ENCODE measurements around the gene CUEDC2. TPM values are rescaled to one million over a fixed set of nuclear protein-coding genes. Genes with fewer than 3 reads are reported as not detected.
A peak's percentile ranks its signal among the peaks of the same experiment; 100 is the strongest.

The CUEDC2 gene
- total RNA-seq, 2 experiments from 2014 or later: 63.6 to 68.9 TPM

GRCh38 chr10:102411341-102412255 is 20.8 kb downstream of the CUEDC2 start:
- CTCF ChIA-PET: interaction anchor here (0.8 to 5.6 kb wide), 9 partner anchors 8 to 232 kb away, joined by 3 to 65 read pairs (median 9); partner anchors contain the start of genes CUEDC2 and FBXL15
- Mint-ChIP-seq H3K27me3 (peaks cover 27% of the 10 kb centered on the region), H3K27ac (peak overlapping the region; percentile 44), H3K9me3 (no peaks in the 10 kb centered on the region), H3K4me3 (peak overlapping the region; percentile 59), H3K36me3 (ENCODE audit: low read depth) (peaks cover 2% of the 10 kb centered on the region), H3K4me1 (peaks cover 31% of the 10 kb centered on the region)
- POLR2A ChIA-PET: no interaction called here
- no peak for DNase-seq

GRCh38 chr10:102410429-102411073 is 21.8 kb downstream of the CUEDC2 start:
- H3K27ac Mint-ChIP-seq: no peak overlapping the region
- CTCF ChIA-PET: interaction anchor here (1.0 to 5.6 kb wide), 7 partner anchors 11 to 180 kb away, joined by 3 to 65 read pairs (median 10); partner anchors contain the start of genes CUEDC2, FBXL15 and NFKB2

DNA sequence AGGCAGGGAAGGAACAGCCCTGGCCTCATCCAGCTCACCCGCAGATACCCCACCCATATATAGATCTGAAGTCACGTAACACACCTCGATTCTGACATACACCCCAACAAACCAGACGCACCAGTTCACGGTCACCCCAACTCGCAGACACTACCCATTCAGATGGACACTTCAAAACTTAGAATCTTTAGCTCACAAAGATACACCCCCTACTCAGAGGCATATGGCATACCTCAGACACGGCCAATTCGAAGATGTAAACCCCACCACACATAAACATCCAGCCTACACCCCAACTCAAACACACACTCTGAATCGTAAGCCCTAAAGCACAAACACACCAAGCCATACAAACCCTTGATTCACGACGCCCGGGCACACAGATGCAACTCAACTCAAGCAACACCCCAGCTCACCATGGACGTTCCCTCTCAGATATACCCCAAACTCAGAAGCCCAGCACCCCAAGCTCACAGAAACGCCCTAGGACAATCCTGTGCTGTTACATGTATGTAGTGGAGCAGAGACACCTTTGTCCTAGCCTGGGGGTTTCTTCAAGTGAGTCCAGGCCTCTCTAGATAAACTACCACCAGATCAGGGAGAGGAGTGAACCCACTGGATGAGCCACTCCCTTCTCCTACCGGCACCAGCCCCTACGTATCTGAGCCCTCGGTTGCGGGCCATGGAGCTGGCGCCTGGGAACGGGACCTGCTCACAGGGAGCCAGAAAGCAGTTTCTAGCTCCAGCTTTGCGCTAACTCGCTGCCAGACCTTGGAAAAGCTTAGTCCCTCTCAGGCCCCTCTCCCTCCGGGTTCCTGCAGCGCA is 22.6 kb downstream of the CUEDC2 start:
- Mint-ChIP-seq H3K4me3 (peak overlapping the region; percentile 39), H3K36me3 (ENCODE audit: low read depth) (peaks cover 2% of the 10 kb centered on the region), H3K9me3 (no peaks in the 10 kb centered on the region), H3K27me3 (peaks cover 24% of the 10 kb centered on the region), H3K4me1 (peaks cover 31% of the 10 kb centered on the region), H3K27ac (peak overlapping the region; percentile 22)
- CTCF ChIA-PET: interaction anchor here (1.0 to 5.6 kb wide), 7 partner anchors 11 to 179 kb away, joined by 4 to 65 read pairs (median 10); partner anchors contain the start of genes CUEDC2, FBXL15 and NFKB2
- POLR2A ChIA-PET: interaction anchor here (0.6 kb wide), 1 partner anchor 252 kb away, joined by 3 read pairs; no protein-coding TSS in a partner anchor
- DNase-seq: no peak

More at GRCh38 chr10:102410429-102411073, 21.8 kb downstream of the CUEDC2 start:
- H3K27me3 Mint-ChIP-seq: peaks cover 24% of the 10 kb centered on the region
- no peaks in the 10 kb centered on the region for H3K9me3 Mint-ChIP-seq
- peak; percentile 54 for DNase-seq
- POLR2A ChIA-PET: no interaction called here
- H3K36me3 Mint-ChIP-seq (ENCODE audit: low read depth): peaks cover 2% of the 10 kb centered on the region
- peak overlapping the region; percentile 59 for H3K4me3 Mint-ChIP-seq
- H3K4me1 Mint-ChIP-seq: peaks cover 31% of the 10 kb centered on the region

DNA sequence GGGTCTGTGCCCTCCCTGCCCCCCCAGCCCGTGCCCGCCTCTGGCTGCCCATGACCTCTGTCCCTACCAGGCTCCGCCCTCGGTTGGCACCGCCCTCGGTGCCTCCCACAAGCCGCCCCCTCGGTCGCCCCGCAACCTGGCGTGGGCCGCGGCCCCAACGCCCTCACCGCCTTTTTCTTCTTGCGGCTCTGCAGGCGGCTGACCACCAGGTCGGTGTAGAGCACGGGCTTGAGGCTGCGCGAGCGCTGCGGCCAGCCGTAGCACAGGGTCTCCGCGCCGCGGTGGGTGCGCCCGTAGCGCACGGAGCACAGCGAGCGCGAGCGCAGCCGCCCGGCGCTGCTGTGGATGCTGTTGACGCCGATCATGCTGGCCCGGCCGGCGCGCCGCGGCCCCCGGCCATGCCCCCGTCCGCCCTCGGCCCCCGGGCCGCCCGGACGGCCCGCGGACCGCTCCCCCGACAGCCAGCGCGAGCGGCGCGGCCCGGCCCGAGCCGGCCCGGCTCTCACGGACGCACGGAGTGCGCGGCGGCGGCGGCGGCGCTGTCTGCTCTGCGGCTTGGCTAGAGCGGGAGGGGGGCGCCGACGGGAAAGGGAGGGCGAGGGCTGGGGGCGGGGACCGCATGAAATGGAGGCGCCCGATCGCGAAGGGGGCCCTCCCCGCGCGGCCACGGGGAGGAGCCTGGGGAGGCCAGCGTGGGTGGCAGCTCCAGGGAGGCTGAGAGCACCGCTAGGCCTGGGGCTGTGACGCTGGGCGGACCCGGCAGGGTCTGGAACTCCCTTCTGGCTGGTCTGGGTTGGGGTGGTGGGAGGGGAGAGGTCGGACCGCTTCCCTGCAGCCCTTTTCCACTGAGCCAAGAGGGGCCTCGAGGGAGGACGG is 23.4 kb downstream of the CUEDC2 start:
- no peaks in the 10 kb centered on the region for H3K9me3 Mint-ChIP-seq
- peaks cover 31% of the 10 kb centered on the region for H3K4me1 Mint-ChIP-seq
- ChIA-PET POLR2A (no interaction called here), CTCF (interaction anchor here (1.0 to 5.6 kb wide), 5 partner anchors 10 to 178 kb away, joined by 4 to 65 read pairs (median 33); partner anchors contain the start of genes FBXL15 and NFKB2)
- peaks cover 2% of the 10 kb centered on the region for H3K36me3 Mint-ChIP-seq (ENCODE audit: low read depth)
- H3K27me3 Mint-ChIP-seq: peaks cover 24% of the 10 kb centered on the region
- peak overlapping the region; percentile 44 for H3K4me3 Mint-ChIP-seq
- H3K27ac Mint-ChIP-seq: no peak overlapping the region
- DNase-seq: peak; percentile 51

GRCh38 chr10:102408131-102408727 is 24.1 kb downstream of the CUEDC2 start:
- Mint-ChIP-seq H3K27ac (no peak overlapping the region), H3K9me3 (no peaks in the 10 kb centered on the region), H3K4me1 (peaks cover 29% of the 10 kb centered on the region), H3K36me3 (ENCODE audit: low read depth) (peaks cover 2% of the 10 kb centered on the region), H3K4me3 (peak overlapping the region; percentile 26), H3K27me3 (peaks cover 24% of the 10 kb centered on the region)
- CTCF ChIA-PET: interaction anchor here (4.6 to 5.6 kb wide), 2 partner anchors 12 to 14 kb away, joined by 31 to 39 read pairs; partner anchors contain the start of genes FBXL15 and NFKB2
- no peak for DNase-seq
- POLR2A ChIA-PET: no interaction called here

- ChIA-PET CTCF (interaction anchor here (0.6 to 6.5 kb wide), 5 partner anchors 12 to 262 kb away, joined by 3 to 51 read pairs (median 31); partner anchors contain the start of genes FBXL15 and NFKB2), POLR2A (no interaction called here)
- peaks cover 23% of the 10 kb centered on the region for H3K4me1 Mint-ChIP-seq
- H3K27ac Mint-ChIP-seq: no peak overlapping the region
- no peaks in the 10 kb centered on the region for H3K9me3 Mint-ChIP-seq
- no peak overlapping the region for H3K4me3 Mint-ChIP-seq
- peaks cover 23% of the 10 kb centered on the region for H3K27me3 Mint-ChIP-seq
- no peak for DNase-seq
- H3K36me3 Mint-ChIP-seq (ENCODE audit: low read depth): peaks cover 2% of the 10 kb centered on the region
Measured at GRCh38 chr10:102407425-102408130, 24.8 kb downstream of the CUEDC2 start.

- Mint-ChIP-seq H3K9me3 (no peaks in the 10 kb centered on the region), H3K36me3 (ENCODE audit: low read depth) (peaks cover 2% of the 10 kb centered on the region), H3K27me3 (peaks cover 23% of the 10 kb centered on the region), H3K27ac (no peak overlapping the region), H3K4me3 (no peak overlapping the region), H3K4me1 (peaks cover 22% of the 10 kb centered on the region)
- CTCF ChIA-PET: interaction anchor here (4.6 to 6.5 kb wide), 3 partner anchors 11 to 176 kb away, joined by 31 to 51 read pairs (median 39); partner anchors contain the start of genes FBXL15 and NFKB2
- POLR2A ChIA-PET: no interaction called here
- DNase-seq: no peak
Measured at GRCh38 chr10:102406815-102407214, 25.6 kb downstream of the CUEDC2 start.

GRCh38 chr10:102405632-102406031 is 26.7 kb downstream of the CUEDC2 start:
- no peak overlapping the region for H3K27ac Mint-ChIP-seq
- peaks cover 13% of the 10 kb centered on the region for H3K4me1 Mint-ChIP-seq
- DNase-seq: no peak
- H3K36me3 Mint-ChIP-seq (ENCODE audit: low read depth): peaks cover 5% of the 10 kb centered on the region
- ChIA-PET CTCF (interaction anchor here (0.6 to 6.5 kb wide), 6 partner anchors 10 to 175 kb away, joined by 3 to 51 read pairs (median 18); partner anchors contain the start of genes FBXL15 and NFKB2), POLR2A (no interaction called here)
- no peaks in the 10 kb centered on the region for H3K9me3 Mint-ChIP-seq
- no peak overlapping the region for H3K4me3 Mint-ChIP-seq
- peaks cover 13% of the 10 kb centered on the region for H3K27me3 Mint-ChIP-seq

GRCh38 chr10:102405108-102405571 is 27.2 kb downstream of the CUEDC2 start:
- CTCF ChIA-PET: interaction anchor here (0.6 to 6.5 kb wide), 8 partner anchors 9 to 235 kb away, joined by 3 to 51 read pairs (median 4); partner anchors contain the start of genes FBXL15 and NFKB2
- no peak overlapping the region for H3K27ac Mint-ChIP-seq
- H3K4me1 Mint-ChIP-seq: peaks cover 14% of the 10 kb centered on the region
- no peak overlapping the region for H3K4me3 Mint-ChIP-seq
- peaks cover 10% of the 10 kb centered on the region for H3K36me3 Mint-ChIP-seq (ENCODE audit: low read depth)
- H3K9me3 Mint-ChIP-seq: no peaks in the 10 kb centered on the region
- DNase-seq: no peak
- POLR2A ChIA-PET: no interaction called here
- peaks cover 12% of the 10 kb centered on the region for H3K27me3 Mint-ChIP-seq

DNA sequence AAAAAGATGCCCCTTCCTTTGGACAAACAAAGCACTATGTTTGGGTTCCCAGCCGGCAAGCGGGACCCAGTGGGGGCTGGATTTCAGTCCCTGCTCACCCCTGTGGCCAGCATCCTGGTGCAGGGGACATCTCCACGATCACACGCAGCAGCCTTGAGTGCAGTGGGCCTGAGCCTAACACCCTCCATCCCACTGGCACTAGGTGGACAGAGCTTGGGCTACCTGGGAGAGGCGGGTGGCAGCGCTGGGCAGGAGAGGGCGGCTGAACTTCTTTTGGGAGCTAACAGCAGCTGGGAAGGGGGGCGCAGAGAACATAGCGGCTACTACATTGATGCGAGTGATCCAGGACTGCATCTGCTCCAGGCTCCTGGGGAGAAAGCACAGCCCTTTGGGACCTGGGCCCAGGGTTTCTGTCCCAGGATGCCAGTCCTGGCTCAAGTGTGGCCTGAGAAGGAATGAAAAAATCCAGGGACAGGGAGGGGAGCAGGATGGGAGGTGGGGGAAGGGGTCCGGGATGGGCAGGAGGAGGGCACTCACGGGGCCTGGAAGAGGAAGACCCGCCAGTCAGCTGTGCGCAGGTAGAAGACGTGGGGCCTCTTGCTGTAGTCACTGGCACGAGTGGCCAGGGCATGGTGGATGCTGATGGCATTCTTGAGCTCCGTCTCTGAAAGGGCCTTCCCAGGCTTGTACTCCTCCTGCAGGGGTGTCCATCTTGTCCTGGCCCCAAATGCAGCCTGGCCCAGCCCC is 27.8 kb downstream of the CUEDC2 start:
- no peak overlapping the region for H3K27ac Mint-ChIP-seq
- H3K4me3 Mint-ChIP-seq: no peak overlapping the region
- CTCF ChIA-PET: interaction anchor here (1.0 to 6.5 kb wide), 10 partner anchors 9 to 235 kb away, joined by 3 to 51 read pairs (median 4); partner anchors contain the start of genes FBXL15 and NFKB2

More for the DNA sequence above, 27.8 kb downstream of the CUEDC2 start:
- no peaks in the 10 kb centered on the region for H3K9me3 Mint-ChIP-seq
- POLR2A ChIA-PET: interaction anchor here (0.6 kb wide), 1 partner anchor 288 kb away, joined by 3 read pairs; no protein-coding TSS in a partner anchor
- peaks cover 13% of the 10 kb centered on the region for H3K4me1 Mint-ChIP-seq
- DNase-seq: no peak
- H3K36me3 Mint-ChIP-seq (ENCODE audit: low read depth): peaks cover 13% of the 10 kb centered on the region
- H3K27me3 Mint-ChIP-seq: peaks cover 6% of the 10 kb centered on the region

Measured in activated CD4-positive, alpha-beta T cell treated with anti-CD3 and anti-CD28 coated beads, Interleukin-2, amount 10 ng/mL, durations not matched to agents 7 days and 5 days (primary cell).